Measurements from ENCODE around the gene PTCHD4. TPM values are rescaled to one million over a fixed set of nuclear protein-coding genes. Genes with fewer than 3 reads are reported as not detected.
A peak's percentile ranks its signal among the peaks of the same experiment; 100 is the strongest.
"Not testable (repeated sequence)": the region's sequence is repeated elsewhere in the genome, so short reads cannot be mapped to it uniquely, and the experiment has no call there.

PTCHD4 gene
- total RNA-seq, 1 experiment from 2014 or later: 8.9 TPM

DNA sequence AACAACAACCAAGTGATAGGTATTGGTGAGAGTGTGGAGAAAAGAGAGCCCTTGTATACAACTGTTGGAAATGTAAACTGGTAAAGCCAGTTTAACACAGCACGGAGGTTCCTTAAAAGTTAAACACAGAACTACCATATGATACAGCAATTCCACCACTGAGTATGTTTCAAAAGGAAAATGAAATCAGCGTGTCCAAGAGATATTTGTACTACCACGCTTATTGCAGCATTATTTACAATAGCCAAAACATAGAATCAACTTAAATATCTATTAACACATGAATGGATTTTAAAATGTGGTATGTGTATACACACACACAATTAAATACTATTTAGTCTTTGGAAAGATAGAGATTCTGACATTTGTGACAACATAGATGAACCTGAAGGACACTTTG is 1.1 kb downstream of the PTCHD4 start:
- in situ Hi-C loops (cut with HindIII; ENCODE audit: low pct_unique_long_range_greater_than_20kb, low sequenced_read_pairs): no loop called here
- peak; percentile 40 for DNase-seq (ENCODE audit: low read depth, low spot score)

DNA sequence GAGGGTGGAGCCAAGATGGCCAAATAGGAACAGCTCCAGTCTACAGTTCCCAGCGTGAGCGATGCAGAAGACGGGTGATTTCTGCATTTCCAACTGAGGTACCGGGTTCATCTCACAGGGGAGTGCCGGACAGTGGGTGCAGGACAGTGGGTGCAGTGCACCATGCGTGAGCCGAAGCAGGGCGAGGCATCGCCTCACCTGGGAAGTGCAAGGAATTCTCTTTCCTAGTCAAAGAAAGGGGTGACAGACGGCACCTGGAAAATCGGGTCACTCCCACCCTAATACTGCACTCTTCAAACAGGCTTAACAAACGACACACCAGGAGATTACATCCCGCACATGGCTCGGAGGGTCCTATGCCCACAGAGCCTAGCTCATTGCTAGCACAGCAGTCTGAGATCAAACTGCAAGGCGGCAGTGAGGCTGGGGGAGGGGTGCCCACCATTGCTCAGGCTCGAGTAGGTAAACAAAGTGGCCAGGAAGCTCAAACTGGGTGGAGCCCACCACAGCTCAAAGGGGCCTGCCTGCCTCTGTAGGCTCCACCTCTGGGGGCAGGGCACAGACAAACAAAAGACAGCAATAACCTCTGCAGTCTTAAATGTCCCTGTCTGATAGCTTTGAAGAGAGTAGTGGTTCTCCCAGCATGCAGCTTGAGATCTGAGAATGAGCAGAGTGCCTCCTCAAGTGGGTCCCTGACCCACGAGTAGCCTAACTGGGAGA is 8.4 kb downstream of the PTCHD4 start:
- in situ Hi-C loops (cut with HindIII; ENCODE audit: low pct_unique_long_range_greater_than_20kb, low sequenced_read_pairs): not testable (repeated sequence)

DNA sequence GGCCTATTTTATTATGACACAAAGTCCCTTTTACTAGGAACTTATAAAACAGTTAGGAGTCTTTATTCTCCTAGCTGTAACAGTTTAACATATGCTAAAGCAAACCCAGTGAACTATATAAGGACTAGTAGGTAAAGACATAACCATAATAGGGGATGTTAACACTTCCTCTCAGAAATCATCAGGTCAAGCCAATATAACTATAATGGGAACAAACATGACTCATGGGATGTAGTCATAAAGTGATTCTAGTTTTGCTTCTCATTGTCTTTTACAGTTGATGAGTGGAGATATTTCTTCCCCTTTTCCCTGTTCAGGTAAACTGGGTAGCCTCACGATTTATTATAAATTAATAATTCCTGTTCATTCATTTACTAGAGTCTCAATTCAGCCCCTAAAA is 9.7 kb downstream of the PTCHD4 start:
- DNase-seq (ENCODE audit: low read depth, low spot score): no peak
- in situ Hi-C loops (cut with HindIII; ENCODE audit: low pct_unique_long_range_greater_than_20kb, low sequenced_read_pairs): no loop called here

More for the DNA sequence above, 8.4 kb downstream of the PTCHD4 start:
- not testable (repeated sequence) for DNase-seq (ENCODE audit: low read depth, low spot score)

DNA sequence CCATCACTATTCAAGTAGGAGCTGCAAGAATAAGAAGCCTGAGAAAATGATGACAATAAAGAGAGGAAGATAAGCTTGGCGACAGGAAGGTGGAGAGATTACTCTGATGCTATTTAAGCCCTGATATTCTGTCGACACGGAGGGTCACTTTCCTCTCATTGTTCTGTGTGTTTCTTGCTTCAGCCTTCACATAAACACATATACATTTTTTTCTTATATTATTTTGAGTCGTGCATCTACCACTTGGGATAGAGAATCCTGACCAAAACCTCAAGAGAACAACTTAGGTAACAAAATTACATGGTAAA is 10.5 kb downstream of the PTCHD4 start:
- DNase-seq (ENCODE audit: low read depth, low spot score): no peak
- in situ Hi-C loops (cut with HindIII; ENCODE audit: low pct_unique_long_range_greater_than_20kb, low sequenced_read_pairs): no loop called here

DNA sequence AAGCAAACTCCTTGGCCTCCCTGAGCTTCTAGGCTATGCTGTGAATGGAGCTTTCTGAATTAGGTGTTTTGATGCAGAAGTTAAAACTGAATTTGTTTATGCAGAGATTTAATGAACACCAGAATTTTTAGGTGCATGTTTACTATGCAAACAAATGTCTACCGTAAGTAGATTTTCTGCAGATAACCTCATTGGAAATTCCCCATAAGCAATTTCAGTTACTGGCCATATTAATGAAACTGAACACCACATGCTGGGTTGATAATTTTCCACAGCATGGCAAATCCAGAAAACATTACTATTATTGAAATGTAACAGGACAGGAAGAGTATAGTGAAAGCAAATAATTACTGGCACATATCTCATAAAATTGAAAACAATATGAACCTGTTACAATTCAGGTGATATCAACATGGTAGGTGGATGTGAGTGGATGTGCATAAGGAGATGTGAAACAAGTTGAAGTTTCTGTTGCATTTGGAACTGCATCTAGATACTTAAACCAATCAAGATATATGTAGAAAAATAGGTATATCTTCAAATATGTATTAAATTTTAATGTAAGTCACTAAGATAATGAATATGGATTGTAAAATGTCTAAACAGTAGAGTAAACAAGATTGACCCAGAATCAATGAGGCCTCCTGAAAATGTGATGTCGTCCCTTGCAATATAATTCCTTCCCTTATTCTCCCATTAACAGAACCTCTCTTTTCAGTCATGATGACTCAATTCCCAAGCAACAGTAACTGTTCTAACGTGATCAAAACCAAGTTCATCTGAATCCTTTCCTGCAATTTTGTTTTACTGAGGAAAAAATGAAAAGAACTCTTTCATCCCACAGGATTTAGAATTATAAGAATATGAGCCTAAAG is 11.0 kb downstream of the PTCHD4 start:
- in situ Hi-C loops (cut with HindIII; ENCODE audit: low pct_unique_long_range_greater_than_20kb, low sequenced_read_pairs): no loop called here

DNA sequence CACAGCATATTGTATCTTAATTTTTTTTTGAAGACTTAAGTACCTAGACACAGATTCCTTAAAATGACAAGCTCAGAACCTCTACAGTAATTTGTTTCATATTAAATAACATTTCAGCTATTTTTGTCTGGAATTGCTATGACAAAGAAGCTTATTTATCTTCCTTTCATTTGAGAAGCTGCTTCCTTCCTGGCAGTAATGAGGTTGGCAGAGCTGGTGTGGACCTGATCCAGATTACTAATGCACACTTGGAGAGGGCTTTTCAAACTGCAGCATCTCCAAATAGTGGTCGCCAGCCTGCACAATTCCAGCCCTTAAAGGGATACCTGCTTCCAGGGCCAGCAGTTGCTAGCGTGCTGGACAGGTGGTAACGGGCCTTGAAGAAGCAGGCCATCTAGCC is 12.1 kb downstream of the PTCHD4 start:
- in situ Hi-C loops (cut with HindIII; ENCODE audit: low pct_unique_long_range_greater_than_20kb, low sequenced_read_pairs): no loop called here

More for the DNA sequence above, 11.0 kb downstream of the PTCHD4 start:
- peak; percentile 63 for DNase-seq (ENCODE audit: low read depth, low spot score)

DNA sequence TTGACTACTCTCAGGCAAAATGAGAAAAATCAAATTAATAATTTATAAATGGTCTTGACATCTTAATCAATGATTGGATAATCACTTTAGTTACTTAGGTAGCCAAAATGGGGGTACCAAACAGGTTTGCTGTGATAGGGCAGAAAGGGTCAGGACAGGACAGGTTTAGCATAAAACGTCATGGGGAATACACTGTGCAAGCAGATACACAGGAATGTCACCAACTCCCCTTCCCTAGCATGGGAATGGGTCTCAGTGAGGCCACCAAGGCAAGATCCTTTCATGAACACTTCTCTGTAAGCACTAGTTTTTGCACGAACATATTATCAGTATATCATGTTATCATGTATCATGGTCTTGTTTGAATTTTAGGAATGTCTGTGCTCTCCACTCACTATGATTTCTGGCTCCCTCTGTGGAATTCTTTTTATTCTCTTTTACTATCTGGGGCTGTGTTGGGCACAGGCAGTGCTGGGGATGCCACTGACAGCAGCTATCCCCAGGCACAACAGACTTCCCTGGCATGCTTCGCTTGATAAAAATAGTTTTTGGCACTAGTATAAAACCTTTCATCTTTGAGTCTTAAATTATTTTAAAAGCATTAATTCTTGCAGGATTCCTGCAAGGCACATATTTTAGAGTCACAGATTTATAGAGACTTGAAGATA is 18.3 kb downstream of the PTCHD4 start:
- no peak for DNase-seq (ENCODE audit: low read depth, low spot score)
- in situ Hi-C loops (cut with HindIII; ENCODE audit: low pct_unique_long_range_greater_than_20kb, low sequenced_read_pairs): no loop called here

More for the DNA sequence above, 12.1 kb downstream of the PTCHD4 start:
- no peak for DNase-seq (ENCODE audit: low read depth, low spot score)

DNA sequence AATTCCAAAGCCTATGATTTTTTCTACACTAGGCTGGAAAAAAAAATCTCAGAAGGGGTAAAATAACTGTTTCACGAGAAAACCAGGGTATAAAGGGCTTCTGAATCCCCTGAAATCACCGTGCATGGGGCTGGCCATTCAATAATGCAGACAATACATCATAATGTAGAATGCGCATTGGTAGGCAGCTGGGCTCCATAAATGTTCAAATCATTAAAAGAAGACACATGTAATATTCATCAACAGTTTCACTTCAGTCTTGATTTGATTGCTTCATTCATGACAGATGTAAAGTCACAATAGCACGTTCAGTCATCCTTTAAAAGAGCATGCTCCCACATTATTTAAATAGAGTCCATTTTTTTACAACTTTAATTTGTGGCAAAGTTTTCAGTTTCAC is 20.5 kb downstream of the PTCHD4 start:
- in situ Hi-C loops (cut with HindIII; ENCODE audit: low pct_unique_long_range_greater_than_20kb, low sequenced_read_pairs): no loop called here
- no peak for DNase-seq (ENCODE audit: low read depth, low spot score)

DNA sequence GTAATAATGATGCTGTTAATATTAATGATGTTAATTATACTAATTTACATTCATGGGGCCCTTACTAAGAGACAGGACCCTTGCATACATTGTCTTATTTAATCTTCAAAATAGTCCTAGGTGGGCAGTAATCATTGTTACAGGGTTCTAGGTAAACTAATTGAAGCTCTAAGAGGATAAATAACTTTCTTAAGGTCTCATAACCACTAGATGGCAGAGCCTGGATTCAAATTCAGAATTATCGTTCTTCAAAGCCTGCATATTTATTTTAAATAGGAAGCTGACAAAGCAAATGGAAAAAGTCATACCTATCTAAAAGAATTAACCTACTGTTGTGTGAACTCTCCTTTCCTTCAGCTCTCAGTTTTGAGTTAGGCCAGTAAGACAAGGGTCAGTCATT is 23.5 kb downstream of the PTCHD4 start:
- peak; percentile 60 for DNase-seq (ENCODE audit: low read depth, low spot score)
- in situ Hi-C loops (cut with HindIII; ENCODE audit: low pct_unique_long_range_greater_than_20kb, low sequenced_read_pairs): no loop called here

DNA sequence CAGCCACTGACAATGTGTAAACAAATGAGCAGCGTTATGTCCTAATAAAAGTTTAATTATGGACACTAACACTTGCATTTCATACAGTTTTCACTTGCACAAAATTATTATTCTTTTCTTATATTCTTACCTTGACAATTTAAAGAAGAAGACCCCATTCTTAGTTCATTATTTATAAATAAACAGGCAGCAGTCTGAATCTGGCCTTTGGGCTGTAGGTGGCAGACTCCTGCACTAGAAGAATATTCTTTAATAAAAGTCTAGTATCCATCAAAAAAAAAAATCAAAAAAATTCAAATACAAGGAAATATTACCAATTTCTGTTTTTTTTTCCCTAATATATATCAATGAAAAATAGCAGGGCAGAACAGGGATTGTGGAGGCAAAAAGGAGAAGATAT is 24.8 kb downstream of the PTCHD4 start:
- no peak for DNase-seq (ENCODE audit: low read depth, low spot score)
- in situ Hi-C loops (cut with HindIII; ENCODE audit: low pct_unique_long_range_greater_than_20kb, low sequenced_read_pairs): no loop called here

DNA sequence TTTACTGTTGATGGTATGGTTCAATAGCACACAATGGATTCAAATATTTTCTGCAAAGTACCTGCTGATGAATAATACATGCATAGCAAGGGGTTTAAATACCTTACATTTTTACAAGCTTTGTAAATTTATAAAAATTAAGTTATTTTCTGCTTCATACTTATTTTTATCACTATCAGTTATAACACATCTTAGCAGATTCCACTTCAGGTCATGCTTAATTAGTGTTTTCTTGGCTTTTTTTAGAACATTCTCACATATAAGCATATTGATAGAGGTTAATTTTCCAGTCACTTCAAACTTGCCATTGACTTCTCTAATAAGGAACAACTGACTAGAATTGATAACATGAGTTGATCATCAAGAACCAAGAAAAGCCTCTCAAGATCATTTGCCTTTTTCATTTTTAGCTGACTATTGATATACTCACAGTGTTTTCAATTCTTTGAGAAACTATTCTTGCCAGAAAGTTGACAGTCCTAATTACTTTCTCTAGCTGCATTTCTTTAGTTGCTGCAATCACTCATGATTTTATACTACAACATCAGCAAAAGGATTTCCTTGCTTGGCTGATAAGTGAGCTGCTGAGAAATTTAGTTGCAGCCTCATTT is 25.8 kb downstream of the PTCHD4 start:
- in situ Hi-C loops (cut with HindIII; ENCODE audit: low pct_unique_long_range_greater_than_20kb, low sequenced_read_pairs): no loop called here
- DNase-seq (ENCODE audit: low read depth, low spot score): no peak

DNA sequence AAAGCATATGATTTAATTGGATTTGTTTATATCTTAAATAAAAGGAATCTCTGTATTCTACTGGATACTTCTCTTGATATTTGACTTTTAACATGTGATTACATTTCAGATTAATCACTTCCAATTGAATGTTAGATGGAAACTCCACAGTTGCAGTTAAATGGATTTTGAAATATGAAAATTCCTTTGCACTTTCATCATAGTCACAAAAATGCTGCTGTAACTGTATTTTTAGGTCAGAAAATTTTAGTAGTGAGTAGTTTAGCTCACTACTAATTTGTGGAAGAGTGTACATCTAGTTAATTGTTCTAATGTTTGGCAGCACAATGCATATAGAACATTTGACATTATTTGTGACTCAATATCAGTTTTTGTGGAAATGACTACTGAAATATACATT is 26.8 kb downstream of the PTCHD4 start:
- in situ Hi-C loops (cut with HindIII; ENCODE audit: low pct_unique_long_range_greater_than_20kb, low sequenced_read_pairs): no loop called here
- DNase-seq (ENCODE audit: low read depth, low spot score): no peak

DNA sequence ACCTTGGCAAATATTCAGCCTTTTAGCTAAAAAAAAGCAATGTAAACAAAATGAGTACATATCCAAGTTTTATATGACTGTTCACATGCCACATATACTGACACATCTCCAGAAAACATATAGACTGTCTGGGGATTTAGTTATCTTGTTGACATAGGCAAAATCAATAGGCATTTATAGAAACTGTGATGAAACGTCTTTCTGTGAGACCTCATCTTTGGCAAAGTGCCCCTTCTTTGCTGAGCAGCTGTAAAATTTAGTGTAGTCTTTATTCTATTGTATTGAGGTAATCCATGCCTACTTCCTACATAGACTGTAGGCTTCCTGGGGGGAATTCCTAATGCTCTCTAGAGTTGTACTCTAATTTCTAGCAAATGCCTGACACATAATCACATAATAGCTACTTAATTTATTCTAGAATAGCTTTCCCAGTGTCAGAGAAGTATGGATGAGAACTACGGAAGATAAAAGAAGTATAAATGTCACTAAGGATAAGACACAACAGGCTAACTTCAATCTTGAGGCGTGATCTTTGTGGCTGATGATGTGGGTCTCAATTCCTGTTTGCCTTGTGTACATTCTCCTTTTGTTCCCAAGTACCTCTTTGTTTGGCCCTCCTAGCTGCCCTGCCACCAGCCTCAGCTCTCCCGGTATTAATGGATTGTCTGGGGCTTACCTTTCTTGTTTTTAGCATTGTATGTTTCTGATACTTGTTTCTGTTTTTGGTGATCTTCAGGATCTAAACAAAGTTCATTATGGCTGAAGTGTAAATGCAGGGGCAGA is 30.6 kb downstream of the PTCHD4 start:
- no peak for DNase-seq (ENCODE audit: low read depth, low spot score)
- in situ Hi-C loops (cut with HindIII; ENCODE audit: low pct_unique_long_range_greater_than_20kb, low sequenced_read_pairs): no loop called here

DNA sequence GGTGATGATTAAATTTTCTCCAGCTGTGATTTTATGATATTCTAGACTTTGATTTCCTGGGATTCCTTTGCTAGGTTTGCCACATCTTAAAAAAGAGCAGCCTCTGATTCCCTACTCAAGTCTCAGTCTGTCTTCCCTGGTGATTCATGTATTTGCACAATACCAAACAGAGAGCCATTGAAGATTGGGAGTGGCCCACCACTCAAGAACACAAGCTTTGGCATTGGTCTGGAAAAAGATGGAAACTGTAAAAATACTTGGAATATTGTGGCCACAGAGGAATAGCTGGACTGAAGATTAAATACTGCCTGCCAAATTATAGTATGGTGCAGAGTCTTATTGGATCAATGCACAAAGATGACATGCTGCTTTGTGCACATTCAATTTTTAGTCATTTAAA is 32.9 kb downstream of the PTCHD4 start:
- in situ Hi-C loops (cut with HindIII; ENCODE audit: low pct_unique_long_range_greater_than_20kb, low sequenced_read_pairs): no loop called here

DNA sequence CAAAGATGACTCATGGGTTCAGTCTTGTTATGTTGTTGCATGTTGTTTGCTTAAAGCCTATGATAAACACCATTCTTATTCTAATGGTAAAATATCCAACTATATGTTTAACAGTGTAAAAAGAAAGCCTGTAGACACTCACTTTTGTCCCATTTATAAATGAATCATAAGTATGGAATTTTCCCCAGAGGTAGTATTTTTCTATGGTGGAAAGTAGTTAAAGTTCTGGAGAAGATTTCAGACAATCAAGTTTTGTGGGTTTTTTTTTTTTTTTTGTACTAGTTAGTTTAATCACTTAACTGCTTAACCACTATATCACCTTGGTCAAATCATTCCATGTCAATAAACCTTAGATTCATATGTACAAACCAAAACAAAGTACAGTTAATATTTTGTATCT is 35.8 kb downstream of the PTCHD4 start:
- no peak for DNase-seq (ENCODE audit: low read depth, low spot score)
- in situ Hi-C loops (cut with HindIII; ENCODE audit: low pct_unique_long_range_greater_than_20kb, low sequenced_read_pairs): no loop called here

More for the DNA sequence above, 32.9 kb downstream of the PTCHD4 start:
- DNase-seq (ENCODE audit: low read depth, low spot score): no peak

DNA sequence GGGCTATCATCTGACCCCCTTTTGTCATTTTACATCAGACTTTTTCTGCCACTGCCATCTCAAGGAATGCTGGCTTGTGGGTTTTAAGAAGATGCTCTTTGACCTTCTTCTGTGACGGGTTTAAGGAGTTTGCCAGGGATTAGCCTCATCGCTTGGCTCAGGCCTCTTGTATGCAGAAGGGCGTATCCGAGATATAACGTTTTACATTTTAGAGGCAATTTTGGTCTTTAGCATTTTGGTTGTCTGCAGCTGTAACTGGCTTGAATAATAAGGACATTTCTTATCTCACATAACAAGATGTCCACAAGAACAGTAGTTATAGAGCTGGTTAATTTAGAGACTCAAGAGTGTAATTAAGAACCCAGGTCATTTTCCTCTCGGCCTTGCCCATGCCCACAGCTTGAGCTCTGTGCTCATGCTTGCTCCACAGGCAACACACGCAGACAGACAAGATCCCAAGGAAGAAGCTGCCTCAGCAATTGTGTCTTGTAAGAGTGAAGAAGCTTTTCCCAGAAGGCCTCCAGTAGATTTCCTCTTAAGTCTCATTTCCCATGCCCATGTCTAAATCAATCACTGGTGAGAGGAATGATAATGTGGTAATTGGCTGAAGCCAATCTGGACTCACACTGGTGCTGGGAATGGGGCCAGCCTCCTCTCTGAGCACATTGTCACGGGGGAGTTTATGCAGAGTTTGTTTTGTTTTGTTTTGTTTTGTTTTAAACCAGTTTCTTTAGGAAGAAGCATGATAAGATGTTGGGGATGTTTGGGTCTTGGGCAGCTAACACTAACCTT is 36.8 kb downstream of the PTCHD4 start:
- in situ Hi-C loops (cut with HindIII; ENCODE audit: low pct_unique_long_range_greater_than_20kb, low sequenced_read_pairs): no loop called here
- DNase-seq (ENCODE audit: low read depth, low spot score): no peak

DNA sequence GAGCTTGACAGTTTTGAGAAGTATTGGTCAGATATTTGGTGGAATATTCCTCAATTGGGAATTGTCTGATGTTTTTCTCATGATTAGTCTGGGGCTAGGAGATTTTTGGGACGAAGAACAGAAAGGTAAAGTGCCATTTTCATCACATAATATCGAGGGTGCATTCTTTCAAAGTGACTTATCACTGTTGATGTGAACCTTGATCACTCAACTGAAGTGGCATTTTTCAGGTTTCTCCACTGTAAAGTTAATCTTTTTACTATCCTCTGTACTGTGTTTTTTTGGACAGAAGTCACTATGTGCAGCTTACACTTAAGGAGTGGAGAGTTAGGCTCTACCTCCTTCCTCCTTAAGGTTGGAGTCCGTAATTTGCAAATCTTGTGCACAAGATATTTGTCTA is 39.2 kb downstream of the PTCHD4 start:
- no peak for DNase-seq (ENCODE audit: low read depth, low spot score)
- in situ Hi-C loops (cut with HindIII; ENCODE audit: low pct_unique_long_range_greater_than_20kb, low sequenced_read_pairs): no loop called here

All from SK-MEL-5 (cell line).